ENCODE measurements around the gene HMGXB4. TPM values are rescaled to one million over a fixed set of nuclear protein-coding genes. Genes with fewer than 3 reads are reported as not detected.

The HMGXB4 gene
- total and polyA plus RNA-seq, 2 of the 13 experiments (the other 11 are each of a cell fraction or from before 2014, with no cell fraction given) = 13.9 to 16.3 TPM

- TF ChIP-seq BCL3 (CRISPR knock-in tag; IDR thresholded peaks at IDR 0.05) = no peak
- no peak for TF ChIP-seq ZNF451 (CRISPR knock-in tag; IDR thresholded peaks at IDR 0.05)
- no peak for TF ChIP-seq CBX2 (IDR thresholded peaks at IDR 0.05; ENCODE audit: low read depth, low read length)
- no peak for TF ChIP-seq CBX2 (CRISPR knock-in tag; IDR thresholded peaks at IDR 0.05; ENCODE audit: low read depth)
- TF ChIP-seq ZNF275 (CRISPR knock-in tag; IDR thresholded peaks at IDR 0.05; ENCODE audit: borderline replicate concordance) = peak; percentile 50; the same call in 1 of the 2 replicates
- TF ChIP-seq ZSCAN31 (CRISPR knock-in tag; IDR thresholded peaks at IDR 0.05; ENCODE audit: low read depth) = peak; percentile 4; the same call in 1 of the 2 replicates
- peak; percentile 77; the same call in 1 of the 2 replicates for TF ChIP-seq ZNF333 (CRISPR knock-in tag; IDR thresholded peaks at IDR 0.05; ENCODE audit: borderline replicate concordance)
- TF ChIP-seq SMAD9 (CRISPR knock-in tag; IDR thresholded peaks at IDR 0.05) = no peak
- TF ChIP-seq RBFOX2 (IDR thresholded peaks at IDR 0.05; ENCODE audit: low read depth, low read length) = peak; percentile 91
- TF ChIP-seq ZNF335 (CRISPR knock-in tag; IDR thresholded peaks at IDR 0.05) = peak; percentile 32; the same call in 1 of the 2 replicates
- 0 out of 2 replicates have a peak, but pooled peaks have one; percentile 7 for TF ChIP-seq ZNF12 (CRISPR knock-in tag; IDR thresholded peaks at IDR 0.05)
- peak; percentile 69 for TF ChIP-seq CREM (IDR thresholded peaks at IDR 0.05)
- TF ChIP-seq CREM (CRISPR knock-in tag; IDR thresholded peaks at IDR 0.05) = no peak
- no peak for TF ChIP-seq ZNF224 (CRISPR knock-in tag; IDR thresholded peaks at IDR 0.05)
- TF ChIP-seq ZHX2 (IDR thresholded peaks at IDR 0.05; ENCODE audit: low read depth) = peak; percentile 70; the same call in 1 of the 2 replicates
- TF ChIP-seq ZHX2 (CRISPR knock-in tag; IDR thresholded peaks at IDR 0.05; ENCODE audit: borderline replicate concordance) = no peak
- TF ChIP-seq NR2F6 (IDR thresholded peaks at IDR 0.05) = no peak
- no peak; the same call in 1 of the 2 replicates for TF ChIP-seq NR2F6 (CRISPR knock-in tag; IDR thresholded peaks at IDR 0.05)
- TF ChIP-seq RNF219 (CRISPR knock-in tag; IDR thresholded peaks at IDR 0.05) = peak; percentile 26; the same call in 1 of the 2 replicates
- peak; percentile 77 for TF ChIP-seq ZSCAN21 (CRISPR knock-in tag; IDR thresholded peaks at IDR 0.05; ENCODE audit: borderline replicate concordance)
Observed at GRCh38 chr22:35299673-35300499, 42.6 kb downstream of the HMGXB4 start, which contains the start of gene TOM1 (continued).

Data from HepG2 (cell line).